Globus pallidus (tissue), 1 donor: ENCODE data around the gene EXD3.
"Not testable (repeated sequence)": the region's sequence is repeated elsewhere in the genome, so short reads cannot be mapped to it uniquely, and the experiment has no call there.

Source experiments
- DNase-seq: peaks from one replicate; pipeline ENCODE4 v3.0.0-alpha.2; 2015; ENCODE audit warnings: low spot score

The EXD3 gene, protein sequence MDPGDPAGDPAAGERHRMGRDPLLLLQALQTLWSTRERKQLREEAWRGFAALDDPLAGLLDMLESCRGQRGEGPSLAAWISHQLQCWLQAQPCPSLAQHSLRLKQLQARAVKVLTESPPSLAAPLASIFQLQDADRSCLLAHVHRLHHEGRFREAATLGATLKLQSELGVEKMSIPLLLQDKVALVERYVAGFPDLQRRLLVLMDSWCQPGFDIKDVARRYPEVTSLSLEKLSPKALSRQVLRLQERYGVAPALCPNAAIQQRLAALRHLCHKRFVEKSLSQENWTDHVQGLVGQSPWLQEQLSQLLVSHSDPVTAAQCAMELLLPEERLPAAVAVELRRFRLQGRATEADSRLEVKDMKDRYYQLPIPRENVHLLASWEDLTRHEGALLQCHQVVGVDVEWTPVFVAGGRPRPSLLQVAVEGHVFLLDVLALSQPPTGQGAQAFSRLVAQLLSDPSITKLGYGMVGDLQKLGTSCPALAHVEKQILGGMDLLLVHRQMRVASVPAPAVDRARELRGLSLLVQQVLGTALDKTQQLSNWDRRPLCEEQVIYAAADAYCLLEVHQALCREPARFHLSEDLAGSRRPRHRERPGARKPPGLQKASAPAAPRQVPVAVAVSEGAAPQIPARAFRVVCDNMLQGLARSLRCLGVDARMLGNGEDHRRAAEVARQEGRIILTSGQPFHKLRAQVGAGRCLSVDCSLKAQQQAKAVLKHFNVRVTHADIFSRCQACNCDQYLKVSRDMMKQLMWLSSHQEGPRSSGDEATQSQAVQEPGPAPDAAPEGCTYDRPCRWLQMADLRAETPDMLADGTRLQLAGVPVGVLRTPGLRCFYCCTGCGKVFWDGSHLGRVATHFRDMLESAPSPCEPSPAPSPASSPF

DNA sequence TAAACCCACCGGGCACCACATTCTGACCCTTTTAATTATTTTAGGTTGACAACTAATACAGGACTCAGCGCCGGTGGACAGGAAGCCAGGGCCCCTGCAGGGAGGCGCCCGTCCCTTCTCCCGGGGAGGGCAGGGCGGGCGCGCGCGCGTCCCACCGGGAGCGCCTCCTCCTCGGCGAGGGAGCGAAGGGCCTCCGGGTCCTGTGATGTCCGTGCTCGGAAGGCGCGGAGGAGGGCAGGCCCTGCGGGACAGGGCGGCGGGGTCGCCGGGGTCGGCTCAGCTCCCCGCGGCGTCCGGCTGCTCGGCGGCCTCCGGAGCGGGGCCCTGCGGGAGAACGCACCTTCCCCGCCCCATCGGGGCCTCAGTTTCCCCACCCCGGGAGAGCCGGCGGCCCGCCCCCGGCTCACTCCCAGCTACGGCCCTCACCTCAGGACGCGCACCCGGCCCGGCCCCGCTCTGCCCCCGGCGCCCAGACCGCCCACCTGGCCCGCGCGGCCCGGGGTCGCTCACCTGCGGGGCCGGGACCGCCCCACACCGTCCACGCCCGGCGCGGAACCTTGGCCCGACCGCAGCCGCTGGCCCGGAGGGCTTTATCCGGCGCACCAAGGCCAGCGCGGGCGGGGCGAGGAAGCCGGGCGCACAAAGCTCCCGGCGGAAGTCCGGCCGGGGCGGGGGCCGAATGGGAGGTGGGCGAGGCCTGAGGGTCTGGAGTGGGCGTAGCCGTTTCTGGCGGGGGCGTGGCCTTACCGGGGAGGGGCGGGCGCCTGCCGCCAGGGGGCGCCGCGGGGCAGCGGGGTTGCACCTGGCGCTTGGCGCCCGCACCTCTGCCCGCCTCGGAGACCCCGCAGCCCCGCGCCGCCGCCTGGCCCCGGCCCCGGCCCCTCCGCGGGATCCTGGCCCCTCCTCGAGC lies at the start of gene EXD3, which contains the start of gene NOXA1:
TSS of gene EXD3 (minus strand) at position 559 of the 910 bp plus-strand sequence. CDS start 27,805 bp downstream, outside the sequence.
TSS of gene NOXA1 (plus strand) at position 790 of the 910 bp plus-strand sequence. CDS start 137 bp downstream, outside the sequence.
- DNase-seq: peak; percentile 87

DNA sequence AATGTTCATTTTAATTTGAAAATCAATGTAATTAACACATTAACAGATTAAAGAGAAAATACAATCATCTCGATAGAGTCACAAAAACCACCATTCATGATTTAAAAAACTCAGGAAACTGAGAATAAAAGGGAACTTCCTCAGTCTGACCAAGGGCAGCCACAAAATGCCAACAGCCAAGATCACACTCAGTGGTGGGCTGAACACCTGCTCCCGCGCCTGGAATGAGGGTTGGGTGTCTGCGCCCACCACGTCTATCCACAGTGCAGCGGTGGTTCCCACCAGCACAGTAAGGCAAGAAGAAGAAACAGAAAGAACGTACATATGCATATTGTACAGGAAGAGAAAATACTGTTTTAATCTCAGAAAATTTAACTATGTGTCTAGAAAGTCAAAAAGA lies 47.8 kb upstream of the EXD3 start:
- DNase-seq: no peak

DNA sequence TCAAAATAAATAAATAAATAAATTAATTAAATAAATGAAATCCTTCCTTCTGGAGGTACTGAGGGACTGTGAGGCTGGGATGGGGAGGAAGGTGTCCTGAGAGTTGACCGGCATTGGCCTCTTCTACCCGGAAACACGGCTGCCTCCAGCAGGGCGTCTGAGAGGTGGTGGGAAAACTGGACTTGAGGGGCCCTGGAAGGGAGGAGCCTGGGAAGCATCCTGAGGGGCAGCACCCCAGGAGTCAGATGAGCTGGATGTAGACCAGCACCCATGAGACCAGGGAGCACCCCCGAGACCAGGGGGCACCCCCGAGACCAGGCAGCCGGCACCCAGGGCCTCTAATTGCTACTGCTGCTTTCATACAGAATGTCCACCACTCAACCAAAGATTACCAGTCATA lies 44.9 kb upstream of the EXD3 start:
- no peak for DNase-seq

DNA sequence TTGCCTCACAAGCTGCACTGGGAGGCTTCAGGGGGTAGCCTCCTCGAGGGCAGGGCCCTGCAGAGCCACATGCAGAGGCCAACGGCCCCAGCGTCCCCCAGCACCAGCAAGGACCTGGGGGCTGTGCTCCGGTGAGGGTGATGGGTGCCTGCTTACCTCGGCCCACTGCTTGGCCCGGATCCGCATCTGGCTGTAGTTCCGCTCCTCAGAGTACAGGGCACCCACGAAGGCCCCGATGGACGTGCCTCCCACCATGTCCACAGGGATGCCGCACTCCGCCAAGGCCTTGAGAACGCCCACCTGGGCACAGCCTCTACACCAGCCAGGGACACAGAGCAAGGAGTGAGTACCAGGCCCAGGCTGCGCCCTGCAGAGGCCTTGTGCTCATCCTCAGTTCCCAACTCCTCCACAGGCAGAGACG lies 44.2 kb upstream of the EXD3 start:
- DNase-seq: no peak

DNA sequence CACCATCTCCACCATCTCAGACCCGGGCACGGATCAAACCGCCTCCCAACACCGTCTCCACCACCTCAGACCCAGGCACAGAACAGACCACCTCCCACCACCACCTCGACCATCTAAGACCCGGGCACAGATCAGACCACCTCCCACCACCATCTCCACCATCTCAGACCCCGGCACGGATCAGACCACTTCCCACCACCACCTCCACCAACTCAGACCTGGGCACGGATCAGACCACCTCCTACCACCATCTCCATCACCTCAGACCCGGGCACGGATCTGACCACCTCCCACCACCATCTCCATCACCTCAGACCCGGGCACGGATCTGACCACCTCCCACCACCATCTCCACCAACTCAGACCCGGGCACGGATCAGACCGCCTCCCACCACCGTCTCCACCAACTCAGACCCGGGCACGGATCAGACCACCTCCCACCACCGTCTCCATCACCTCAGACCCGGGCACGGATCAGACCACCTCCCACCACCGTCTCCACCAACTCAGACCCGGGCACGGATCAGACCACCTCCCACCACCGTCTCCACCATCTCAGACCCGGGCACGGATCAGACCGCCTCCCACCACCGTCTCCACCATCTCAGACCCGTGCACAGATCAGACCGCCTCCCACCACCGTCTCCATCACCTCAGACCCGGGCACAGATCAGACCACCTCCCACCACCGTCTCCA lies 43.6 kb upstream of the EXD3 start:
- DNase-seq: not testable (repeated sequence)

DNA sequence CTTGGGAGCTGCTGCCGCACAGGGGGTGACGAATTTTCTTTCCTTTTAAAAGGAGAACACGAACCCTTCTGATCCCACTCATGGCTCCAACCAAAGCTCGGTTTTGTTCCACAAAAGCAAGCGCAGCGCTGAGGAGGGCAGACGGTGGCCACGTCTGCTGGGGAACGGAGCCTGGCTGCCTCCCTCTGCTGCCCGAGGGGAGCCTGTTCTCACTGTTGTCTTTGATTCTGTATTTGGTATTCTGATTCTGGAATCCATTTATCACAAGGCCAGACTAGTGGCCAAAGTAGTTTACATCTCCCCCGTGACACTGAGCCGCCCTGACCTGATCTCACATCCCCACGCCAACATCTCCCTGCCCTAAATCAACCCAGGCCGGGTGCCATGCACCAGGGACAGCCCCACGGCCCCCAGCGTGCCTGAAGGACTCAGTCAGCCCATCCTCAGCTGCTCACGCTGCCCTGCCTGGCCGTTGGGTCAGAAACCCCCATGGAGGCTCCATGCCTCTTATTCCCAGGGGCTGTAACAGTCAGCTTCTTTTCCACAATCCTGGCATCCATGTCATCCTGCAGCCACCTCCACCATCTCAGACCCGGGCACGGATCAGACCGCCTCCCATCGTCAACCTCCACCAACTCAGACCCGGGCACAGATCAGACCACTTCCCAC lies 42.9 kb upstream of the EXD3 start:
- DNase-seq: no peak

DNA sequence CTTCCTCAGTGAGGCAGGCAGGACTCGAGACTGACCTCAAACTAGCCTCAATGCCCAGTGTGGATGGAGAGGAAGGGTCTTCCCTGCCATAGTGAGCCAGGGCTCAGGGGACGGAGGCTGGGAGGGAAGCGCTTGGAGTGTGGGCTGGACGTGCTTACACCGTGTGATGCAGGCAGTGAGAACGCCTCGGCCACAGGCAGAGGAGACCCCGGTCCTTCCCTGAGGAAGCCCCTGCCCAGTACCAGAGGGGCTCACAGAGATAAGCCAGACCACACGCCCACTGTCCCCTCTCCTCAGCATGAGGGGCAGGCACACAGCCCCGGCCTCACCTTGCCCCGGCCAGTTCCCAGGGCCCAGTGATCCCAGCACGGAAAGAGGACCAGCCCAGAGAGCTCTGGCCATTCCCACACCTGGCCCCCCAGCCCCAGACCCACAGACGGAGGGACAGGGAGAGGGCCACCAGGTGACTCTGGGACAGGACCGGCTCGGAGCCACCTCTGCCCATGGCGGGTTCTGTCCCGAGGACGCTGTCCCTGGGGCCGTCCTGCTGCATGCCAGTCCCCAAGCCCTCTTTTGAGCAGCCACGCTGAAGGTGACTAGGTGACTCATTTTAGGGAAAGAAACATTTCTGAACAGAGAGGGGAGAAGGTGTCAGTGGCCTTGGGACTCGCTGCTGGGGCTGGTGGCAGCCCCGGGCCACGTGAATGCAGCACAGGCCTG lies 42.2 kb upstream of the EXD3 start:
- no peak for DNase-seq

DNA sequence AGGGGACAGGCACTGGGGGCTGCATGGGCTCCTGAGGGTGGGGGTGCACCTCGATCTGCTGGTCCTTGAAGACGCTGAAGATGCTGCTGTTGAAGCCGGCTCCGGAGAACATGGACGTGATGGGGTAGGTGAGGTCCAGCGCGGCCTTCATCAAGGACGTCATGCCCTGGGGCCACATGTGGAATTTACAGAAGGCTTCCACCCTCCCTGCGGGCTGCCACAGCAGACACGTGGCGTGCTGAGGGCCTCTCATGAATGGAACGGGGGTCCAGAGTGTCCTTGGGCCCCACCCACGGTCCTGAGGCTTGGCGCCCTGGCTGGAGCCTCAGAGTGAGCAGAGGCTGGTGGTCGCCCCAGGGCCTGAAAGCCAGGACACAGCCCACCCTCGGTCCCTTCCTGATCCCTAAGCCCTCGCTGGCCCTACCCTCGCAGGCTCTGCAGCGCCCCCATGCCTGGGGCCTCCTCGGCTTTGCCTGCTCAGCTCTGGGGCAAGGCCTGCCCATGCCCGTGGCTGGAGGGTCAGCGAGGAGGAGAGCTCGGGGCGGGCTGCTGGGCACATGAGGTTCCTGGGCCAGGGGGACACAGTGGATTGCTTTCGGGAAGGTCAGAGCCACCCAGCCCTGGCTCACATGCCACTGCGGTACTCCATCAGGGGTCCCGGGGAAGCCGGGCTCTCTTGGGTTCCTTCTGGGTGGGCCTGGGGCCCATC lies 41.5 kb upstream of the EXD3 start:
- DNase-seq: no peak

DNA sequence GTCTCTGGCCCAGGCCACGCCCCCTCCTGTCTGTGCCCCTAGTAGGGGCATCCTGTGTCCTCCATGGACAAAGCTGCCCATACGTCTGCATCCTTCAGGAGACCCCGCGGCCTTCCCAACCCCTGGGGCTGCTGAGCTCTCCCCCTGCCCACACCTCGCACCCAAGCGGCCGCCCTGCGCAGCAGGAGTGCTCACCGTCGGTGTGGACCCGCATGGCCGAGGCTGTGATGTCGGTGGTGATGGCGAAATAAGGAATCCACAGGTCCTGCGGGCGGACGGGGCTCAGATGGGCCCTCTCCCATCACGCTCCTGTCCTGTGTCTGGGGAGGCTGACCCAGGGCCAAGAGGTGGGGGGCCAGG lies 40.9 kb upstream of the EXD3 start:
- DNase-seq: no peak

DNA sequence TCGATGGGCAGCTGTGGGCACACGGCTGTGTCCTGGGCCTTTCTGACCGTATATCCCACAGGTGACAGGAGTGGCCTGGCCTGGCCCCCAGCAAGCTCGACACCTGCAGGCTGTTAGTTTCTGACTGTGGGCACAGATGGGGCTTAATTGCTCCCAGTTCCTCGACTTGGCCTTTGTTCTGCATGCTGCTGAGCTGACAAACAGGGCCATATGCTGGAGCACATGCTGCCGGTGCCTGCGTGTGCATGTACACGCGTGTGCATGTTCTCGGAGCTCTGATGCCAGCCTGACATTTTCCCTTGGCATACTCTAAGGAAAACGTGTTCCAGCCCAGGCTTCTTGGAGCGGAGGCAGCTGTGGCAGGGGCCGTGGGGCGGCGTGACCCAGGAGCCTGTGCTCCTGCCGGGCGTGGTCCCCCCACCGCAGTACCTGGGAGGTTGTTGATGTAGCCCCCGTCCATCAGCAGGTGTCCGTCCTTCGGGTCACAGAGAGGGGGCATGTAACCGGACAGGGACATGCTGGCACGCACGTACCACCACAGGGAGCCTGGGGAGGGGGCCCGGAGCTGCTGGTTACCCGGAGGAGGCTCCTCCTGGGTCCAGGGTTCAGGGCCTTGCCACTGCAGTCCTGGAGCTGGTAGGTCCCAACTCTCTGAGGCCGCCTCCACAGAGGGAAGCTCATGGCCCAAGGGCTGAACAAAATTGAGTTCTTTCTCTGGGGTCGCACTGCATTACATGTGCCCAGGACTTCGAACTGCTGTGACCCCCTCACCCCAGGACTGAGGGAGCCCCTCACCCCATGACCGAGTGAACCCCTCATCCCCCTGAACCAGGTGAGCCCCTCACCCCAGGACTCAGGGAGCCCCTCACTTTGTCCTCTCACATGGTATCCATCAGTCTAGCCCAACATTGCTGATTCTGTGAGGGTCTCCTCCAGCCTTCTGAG lies 40.3 kb upstream of the EXD3 start:
- no peak for DNase-seq

DNA sequence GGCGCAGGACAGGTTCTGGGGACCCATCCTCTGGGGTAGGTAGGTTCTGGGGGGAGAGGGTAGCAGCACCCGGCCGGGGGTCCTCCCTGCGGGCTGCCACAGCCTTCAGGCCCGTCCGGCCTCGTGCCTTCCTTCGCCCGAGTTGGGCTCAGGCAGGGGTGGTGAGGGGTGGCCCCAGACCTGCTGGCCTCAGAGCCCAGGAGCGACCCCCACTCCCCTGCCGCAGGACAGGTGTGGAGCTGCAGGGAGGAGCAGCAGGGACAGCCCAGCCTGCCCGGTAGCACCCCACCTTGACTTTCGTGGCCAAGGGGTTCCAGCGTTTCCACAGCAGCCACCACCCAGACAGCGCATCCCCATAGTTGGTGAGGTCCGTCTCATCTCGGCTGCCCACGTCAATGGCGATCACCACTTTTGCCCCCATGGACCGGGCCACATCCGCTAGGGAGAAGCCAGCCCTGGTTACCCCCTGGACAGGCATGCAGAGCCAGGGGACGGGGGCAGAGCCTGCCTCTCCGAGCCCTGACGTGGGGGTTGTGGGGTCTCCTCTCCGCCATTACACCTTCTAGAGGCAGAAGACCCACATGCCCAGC lies 39.5 kb upstream of the EXD3 start:
- no peak for DNase-seq

DNA sequence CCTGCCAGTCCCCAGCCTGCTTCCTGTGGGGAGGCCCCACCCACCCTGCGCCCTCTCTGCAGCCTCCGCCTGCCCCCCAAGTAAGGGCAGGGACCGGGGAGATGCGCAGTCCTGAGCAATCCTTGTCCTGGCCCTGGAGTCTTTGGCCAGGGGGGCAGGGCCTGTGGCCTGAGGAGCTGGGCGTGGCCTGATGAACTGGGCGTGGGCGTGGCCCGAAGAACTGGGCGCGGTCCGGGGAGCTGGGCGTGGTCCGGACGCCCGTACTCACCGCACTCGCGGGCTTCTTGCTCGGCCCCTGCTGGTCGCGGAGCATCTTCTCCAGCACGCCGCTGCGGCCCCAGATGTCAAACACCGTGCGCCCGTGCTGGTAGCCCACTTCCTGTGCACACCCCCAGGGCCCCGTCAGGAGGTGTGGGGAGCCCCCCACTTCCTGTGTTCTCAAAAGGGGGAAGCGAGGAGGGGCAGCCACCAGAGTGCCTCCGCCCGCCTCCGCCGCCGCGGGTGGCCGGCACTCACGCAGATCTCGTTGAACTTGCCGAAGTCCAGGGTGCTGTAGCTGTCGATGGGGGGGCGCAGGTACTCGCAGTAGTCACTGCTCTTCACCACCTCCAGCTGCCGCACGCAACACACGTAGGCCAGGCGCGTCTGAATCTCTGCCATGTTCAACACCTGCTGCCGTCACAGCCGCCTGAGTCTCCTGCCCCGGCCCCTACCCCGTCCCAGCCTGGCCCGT lies 38.9 kb upstream of the EXD3 start:
- no peak for DNase-seq

DNA sequence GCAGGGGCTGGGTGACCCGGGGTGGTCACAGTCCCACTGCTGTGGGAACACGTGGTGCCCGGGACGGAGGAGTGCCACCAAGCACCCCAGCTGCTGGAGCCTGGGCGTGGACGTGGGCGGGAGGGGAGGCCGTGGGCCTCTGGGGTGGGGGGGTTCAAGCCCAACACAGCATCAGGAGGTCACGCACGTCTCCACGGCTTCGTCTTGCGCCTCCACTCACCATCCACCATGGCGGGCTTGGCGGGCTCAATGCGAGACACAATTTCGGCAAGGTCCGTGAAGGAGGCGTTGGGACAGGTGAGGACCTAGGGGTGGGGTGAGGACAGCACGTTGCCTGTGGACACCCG lies 38.3 kb upstream of the EXD3 start:
- DNase-seq: no peak

DNA sequence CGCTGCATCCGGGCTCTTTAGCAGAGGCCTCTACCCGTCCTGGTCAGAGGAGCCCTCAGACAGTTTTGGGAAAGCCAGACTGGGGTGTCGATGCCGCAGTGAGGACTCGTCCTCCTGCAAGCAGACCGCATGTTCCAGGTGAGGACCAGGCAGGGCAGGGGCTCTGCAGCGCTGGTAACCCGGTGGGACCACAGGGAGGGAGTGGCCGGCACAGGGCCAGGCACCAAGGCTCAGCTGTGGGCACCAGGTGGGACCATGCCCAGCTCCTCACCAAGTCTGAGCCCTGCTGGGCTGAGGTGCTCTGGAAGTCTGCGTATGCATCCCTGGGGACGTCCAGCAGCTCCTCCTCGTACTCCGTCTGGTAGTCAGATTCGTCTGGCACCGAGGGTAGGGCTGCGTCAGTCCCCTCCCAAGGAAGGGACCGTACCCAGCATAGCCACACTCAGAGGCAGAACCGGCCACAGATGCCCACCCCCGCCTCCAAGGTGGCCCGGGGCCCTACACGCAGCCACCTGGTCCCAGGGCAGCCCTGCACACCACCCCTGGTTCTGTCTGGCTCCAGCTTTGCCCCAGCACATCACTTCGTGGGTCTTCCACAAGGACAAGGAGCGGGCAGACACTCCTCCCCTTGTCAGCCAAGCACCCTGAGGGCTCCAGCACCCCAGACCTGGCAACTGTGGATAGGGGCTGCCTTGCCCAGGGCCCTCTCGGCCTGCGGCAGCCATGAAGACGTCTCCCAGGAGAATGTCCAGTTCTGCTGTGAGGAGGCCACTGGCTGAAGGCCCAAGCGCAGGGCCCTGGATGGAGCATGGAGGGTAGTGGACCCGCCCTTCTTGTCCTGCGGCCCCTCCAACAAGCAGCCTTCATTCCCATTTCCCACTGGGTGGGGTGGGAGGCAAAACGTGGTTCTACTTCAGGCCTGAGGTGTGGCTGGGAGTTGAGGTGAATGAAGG lies 37.7 kb upstream of the EXD3 start:
- no peak for DNase-seq

DNA sequence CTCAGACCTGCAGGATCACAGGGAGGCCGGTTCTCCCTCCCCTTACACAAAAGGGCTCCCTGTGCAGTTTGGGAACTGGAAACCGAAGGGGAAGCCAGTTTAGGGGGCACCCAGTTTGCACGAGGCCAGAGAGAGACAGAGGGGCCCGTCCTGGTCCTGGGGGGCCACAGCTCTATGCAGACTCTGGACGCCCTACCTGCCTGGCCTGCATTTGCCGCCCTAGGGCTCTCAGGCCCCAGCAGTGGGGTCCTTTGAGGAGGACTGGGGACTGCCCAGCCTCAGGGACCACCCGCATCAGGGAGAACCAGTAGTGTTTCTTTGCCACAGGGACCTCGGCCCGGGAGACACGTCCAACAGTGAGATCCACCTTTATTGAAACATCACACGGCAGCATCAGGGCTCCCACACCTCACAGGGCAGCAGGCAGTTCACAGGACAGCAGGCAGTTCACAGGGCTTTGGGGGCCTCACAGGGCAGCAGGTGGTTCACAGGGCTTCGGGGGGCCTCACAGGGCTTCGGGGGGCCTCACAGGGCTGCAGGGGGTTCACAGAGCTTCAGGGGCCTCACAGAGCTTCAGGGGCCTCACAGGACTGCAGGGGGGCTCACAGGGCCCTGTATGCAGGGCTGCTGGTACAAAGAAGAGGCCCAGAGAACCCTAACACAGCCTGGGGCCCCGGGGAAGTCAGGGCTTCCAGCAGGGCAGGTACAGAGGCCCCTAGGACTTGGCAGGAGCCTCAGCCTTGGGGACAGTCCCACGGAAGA lies 36.8 kb upstream of the EXD3 start:
- no peak for DNase-seq
